ENCODE measurements around the gene ZBTB38. TPM values are rescaled to one million over a fixed set of nuclear protein-coding genes. Genes with fewer than 3 reads are reported as not detected.

The ZBTB38 gene
- total RNA-seq, 1 donor from 2014 or later: 9.3 TPM

- no peaks in the 10 kb centered on the region for H3K27me3 Mint-ChIP-seq (ENCODE audit: unreplicated experiment)
- H3K36me3 Mint-ChIP-seq (ENCODE audit: unreplicated experiment): no peaks in the 10 kb centered on the region
- H3K27ac Mint-ChIP-seq (ENCODE audit: unreplicated experiment): no peak overlapping the region
- H3K4me3 Mint-ChIP-seq (ENCODE audit: unreplicated experiment): no peak overlapping the region
- no peak for DNase-seq
- H3K4me1 Mint-ChIP-seq (ENCODE audit: low read depth, unreplicated experiment): no peaks in the 10 kb centered on the region
- peaks cover 2% of the 10 kb centered on the region for H3K9me3 Mint-ChIP-seq (ENCODE audit: unreplicated experiment)
- no peak for TF ChIP-seq CTCF (IDR thresholded peaks at IDR 0.05; ENCODE audit: partially characterized antibody, unreplicated experiment)
These were observed 44.2 kb upstream of the ZBTB38 start for GRCh38 chr3:141323936-141324704.

DNA sequence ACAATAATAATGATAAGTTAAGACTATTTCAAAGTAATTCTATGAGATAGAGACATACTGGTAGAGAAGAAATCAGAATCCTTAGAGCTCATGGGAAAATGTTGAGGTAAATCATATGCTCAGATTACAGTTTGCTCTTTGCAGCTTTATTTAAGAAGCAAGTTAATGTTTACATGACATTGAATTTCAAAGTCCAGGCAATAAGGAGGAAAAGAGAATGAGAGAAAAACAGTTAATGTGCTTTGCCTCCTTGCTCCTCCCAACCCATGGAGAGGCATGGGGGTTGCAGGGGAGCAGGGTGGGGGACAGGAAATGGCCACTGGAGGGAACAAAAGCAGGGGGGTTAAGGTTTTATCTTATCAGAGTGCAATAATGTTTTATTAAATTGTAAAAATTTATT, 42.2 kb upstream of the ZBTB38 start:
- H3K9me3 Mint-ChIP-seq (ENCODE audit: unreplicated experiment): peaks cover 4% of the 10 kb centered on the region
- H3K27me3 Mint-ChIP-seq (ENCODE audit: unreplicated experiment): no peaks in the 10 kb centered on the region
- peaks cover under 1% of the 10 kb centered on the region for H3K4me1 Mint-ChIP-seq (ENCODE audit: low read depth, unreplicated experiment)
- H3K4me3 Mint-ChIP-seq (ENCODE audit: unreplicated experiment): no peak overlapping the region
- no peaks in the 10 kb centered on the region for H3K36me3 Mint-ChIP-seq (ENCODE audit: unreplicated experiment)
- no peak overlapping the region for H3K27ac Mint-ChIP-seq (ENCODE audit: unreplicated experiment)
- no peak for DNase-seq
- no peak for TF ChIP-seq CTCF (IDR thresholded peaks at IDR 0.05; ENCODE audit: partially characterized antibody, unreplicated experiment)

DNA sequence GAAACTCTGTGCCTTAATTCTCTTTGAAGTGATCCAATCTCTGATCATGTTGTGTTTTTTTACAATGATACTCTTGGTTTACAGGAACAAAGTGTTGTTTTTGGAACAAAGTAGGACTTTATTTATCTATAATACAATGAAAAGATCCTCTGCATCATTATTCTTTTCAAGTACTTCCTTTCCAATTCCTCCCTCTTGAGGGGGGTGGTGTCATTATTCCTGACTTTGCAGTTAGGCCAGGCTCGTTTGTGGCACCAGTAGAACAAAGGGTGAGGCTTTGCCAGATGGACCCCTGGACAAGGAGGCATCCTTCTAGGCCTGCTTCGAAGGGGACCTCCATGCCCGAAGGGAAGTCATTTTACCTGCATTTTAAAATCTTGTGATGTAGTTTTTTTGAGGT, 41.7 kb upstream of the ZBTB38 start:
- H3K27me3 Mint-ChIP-seq (ENCODE audit: unreplicated experiment): no peaks in the 10 kb centered on the region
- H3K4me3 Mint-ChIP-seq (ENCODE audit: unreplicated experiment): no peak overlapping the region
- H3K9me3 Mint-ChIP-seq (ENCODE audit: unreplicated experiment): peaks cover 5% of the 10 kb centered on the region
- no peaks in the 10 kb centered on the region for H3K36me3 Mint-ChIP-seq (ENCODE audit: unreplicated experiment)
- H3K27ac Mint-ChIP-seq (ENCODE audit: unreplicated experiment): no peak overlapping the region
- no peak for TF ChIP-seq CTCF (IDR thresholded peaks at IDR 0.05; ENCODE audit: partially characterized antibody, unreplicated experiment)
- no peak for DNase-seq
- peaks cover 6% of the 10 kb centered on the region for H3K4me1 Mint-ChIP-seq (ENCODE audit: low read depth, unreplicated experiment)

- no peaks in the 10 kb centered on the region for H3K36me3 Mint-ChIP-seq (ENCODE audit: unreplicated experiment)
- no peak for TF ChIP-seq CTCF (IDR thresholded peaks at IDR 0.05; ENCODE audit: partially characterized antibody, unreplicated experiment)
- no peak overlapping the region for H3K27ac Mint-ChIP-seq (ENCODE audit: unreplicated experiment)
- H3K9me3 Mint-ChIP-seq (ENCODE audit: unreplicated experiment): peaks cover 8% of the 10 kb centered on the region
- H3K27me3 Mint-ChIP-seq (ENCODE audit: unreplicated experiment): no peaks in the 10 kb centered on the region
- H3K4me1 Mint-ChIP-seq (ENCODE audit: low read depth, unreplicated experiment): peaks cover 20% of the 10 kb centered on the region
- no peak overlapping the region for H3K4me3 Mint-ChIP-seq (ENCODE audit: unreplicated experiment)
- no peak for DNase-seq
These were observed 39.8 kb upstream of the ZBTB38 start for GRCh38 chr3:141328286-141329166.

DNA sequence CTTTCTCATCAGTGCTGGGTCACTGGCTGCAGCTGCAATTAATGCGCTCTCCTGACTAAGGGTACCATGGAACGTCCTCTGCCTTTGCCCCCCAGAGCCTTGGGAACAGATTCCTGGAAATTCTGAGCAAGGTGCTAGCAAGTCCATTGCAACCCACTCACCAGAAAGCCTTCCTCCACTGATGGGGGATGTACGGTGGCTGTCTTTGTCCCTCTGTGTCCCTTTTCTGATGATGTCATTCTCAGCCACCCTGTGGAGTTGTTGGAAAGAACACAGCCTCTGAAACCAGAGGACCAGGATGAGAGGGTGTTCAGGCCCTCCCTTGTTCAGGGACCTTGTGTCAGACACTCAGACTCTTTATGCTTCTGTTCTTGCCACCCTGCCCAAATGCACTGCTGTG, 38.1 kb upstream of the ZBTB38 start:
- no peaks in the 10 kb centered on the region for H3K36me3 Mint-ChIP-seq (ENCODE audit: unreplicated experiment)
- peaks cover 20% of the 10 kb centered on the region for H3K4me1 Mint-ChIP-seq (ENCODE audit: low read depth, unreplicated experiment)
- H3K27me3 Mint-ChIP-seq (ENCODE audit: unreplicated experiment): peaks cover 5% of the 10 kb centered on the region
- no peak overlapping the region for H3K27ac Mint-ChIP-seq (ENCODE audit: unreplicated experiment)
- H3K4me3 Mint-ChIP-seq (ENCODE audit: unreplicated experiment): no peak overlapping the region
- peaks cover 6% of the 10 kb centered on the region for H3K9me3 Mint-ChIP-seq (ENCODE audit: unreplicated experiment)
- no peak for DNase-seq
- TF ChIP-seq CTCF (IDR thresholded peaks at IDR 0.05; ENCODE audit: partially characterized antibody, unreplicated experiment): no peak
